Calu3 (cell line): Measurements from ENCODE around the gene MACROD2. TPM values are rescaled to one million over a fixed set of nuclear protein-coding genes. Genes with fewer than 3 reads are reported as not detected.

Experiments
- BruUV-seq: library from RNA; stranded (reverse); fragments of 400-500 nt; replicated peaks from 2 replicates; lab custom pipeline; 2021; lab: Mats Ljungman, UMichigan
- CTCF ChIA-PET: fragments of 300-600 bp; sonication (Branson Sonifier 250); formaldehyde crosslinking; loops from one replicate; lab custom pipeline; 2022; ENCODE audit warnings: antibody characterized with exemption; lab: Charles Lee
- DNase-seq: peaks from one replicate; pipeline ENCODE4 v3.0.0; 2022
- H3K27ac Mint-ChIP-seq: one replicate; pipeline ENCODE4 v1.8.0; 2022; ENCODE audit warnings: mixed read lengths; ENCODE audit not compliant: unreplicated experiment
- H3K27me3 Mint-ChIP-seq: one replicate; pipeline ENCODE4 v1.8.0; 2022; ENCODE audit warnings: mixed read lengths; ENCODE audit not compliant: unreplicated experiment
- H3K36me3 Mint-ChIP-seq: one replicate; pipeline ENCODE4 v1.8.0; 2022; ENCODE audit warnings: mild to moderate bottlenecking, moderate library complexity, mixed read lengths; ENCODE audit not compliant: insufficient read depth, unreplicated experiment
- H3K4me1 Mint-ChIP-seq: one replicate; pipeline ENCODE4 v1.8.0; 2022; ENCODE audit warnings: mild to moderate bottlenecking, low read depth, mixed read lengths; ENCODE audit not compliant: unreplicated experiment
- H3K4me3 Mint-ChIP-seq: one replicate; pipeline ENCODE4 v1.8.0; 2022; ENCODE audit warnings: mild to moderate bottlenecking, low read depth, moderate library complexity, mixed read lengths; ENCODE audit not compliant: unreplicated experiment
- H3K9me3 Mint-ChIP-seq: one replicate; pipeline ENCODE4 v1.8.0; 2022; ENCODE audit warnings: low read depth, mixed read lengths; ENCODE audit not compliant: unreplicated experiment
- CTCF ChIP-seq: fragments of 200-600 bp; IDR thresholded peaks from one replicate; pipeline ENCODE4 v1.8.0; 2022; ENCODE audit warnings: antibody characterized with exemption; ENCODE audit not compliant: unreplicated experiment
- intact Hi-C: fragments of 100-400 bp; cut with micrococcal nuclease; formaldehyde crosslinking; loops from one replicate; pipeline ENCODE4 v1.10.0; 2022; ENCODE audit not compliant: unreplicated experiment
- total RNA-seq: library from RNA; stranded (reverse); gene quantifications from 2 replicates; pipeline ENCODE4 v1.2.3, GENCODE V29; 2022

The MACROD2 gene
- total RNA-seq, 1 experiment from 2014 or later = 29.4 TPM

- H3K4me1 Mint-ChIP-seq = peaks cover 10% of the 10 kb centered on the region
- H3K27me3 Mint-ChIP-seq = no peaks in the 10 kb centered on the region
- CTCF ChIA-PET = no interaction called here
- no peak overlapping the region for H3K27ac Mint-ChIP-seq
- BruUV-seq = no TSS peak
- no peak for TF ChIP-seq CTCF
- peak; percentile 2 for DNase-seq
- H3K36me3 Mint-ChIP-seq = no peaks in the 10 kb centered on the region
- intact Hi-C loops = no loop called here
- no peaks in the 10 kb centered on the region for H3K9me3 Mint-ChIP-seq
- H3K4me3 Mint-ChIP-seq = no peak overlapping the region
Measured at GRCh38 chr20:15818651-15819071, 1823.3 kb downstream of the MACROD2 start.

GRCh38 chr20:15823718-15824117 is 1828.4 kb downstream of the MACROD2 start:
- no peak for DNase-seq

GRCh38 chr20:15827628-15828027 is 1832.3 kb downstream of the MACROD2 start:
- no peak for TF ChIP-seq CTCF
- no peaks in the 10 kb centered on the region for H3K27me3 Mint-ChIP-seq
- no TSS peak for BruUV-seq
- H3K36me3 Mint-ChIP-seq = no peaks in the 10 kb centered on the region
- CTCF ChIA-PET = no interaction called here
- intact Hi-C loops = no loop called here
- DNase-seq = no peak
- H3K4me3 Mint-ChIP-seq = no peak overlapping the region
- no peaks in the 10 kb centered on the region for H3K4me1 Mint-ChIP-seq
- H3K9me3 Mint-ChIP-seq = no peaks in the 10 kb centered on the region
- no peak overlapping the region for H3K27ac Mint-ChIP-seq

More at GRCh38 chr20:15823718-15824117, 1828.4 kb downstream of the MACROD2 start:
- no peaks in the 10 kb centered on the region for H3K4me1 Mint-ChIP-seq
- no peak overlapping the region for H3K4me3 Mint-ChIP-seq
- no TSS peak for BruUV-seq
- H3K27ac Mint-ChIP-seq = no peak overlapping the region
- H3K36me3 Mint-ChIP-seq = no peaks in the 10 kb centered on the region
- no peaks in the 10 kb centered on the region for H3K9me3 Mint-ChIP-seq
- intact Hi-C loops = no loop called here
- CTCF ChIA-PET = no interaction called here
- no peaks in the 10 kb centered on the region for H3K27me3 Mint-ChIP-seq
- no peak for TF ChIP-seq CTCF

- Mint-ChIP-seq H3K4me1 (no peaks in the 10 kb centered on the region), H3K9me3 (no peaks in the 10 kb centered on the region), H3K36me3 (no peaks in the 10 kb centered on the region), H3K27me3 (no peaks in the 10 kb centered on the region), H3K4me3 (no peak overlapping the region), H3K27ac (no peak overlapping the region)
- DNase-seq = no peak
- intact Hi-C loops = no loop called here
- CTCF ChIA-PET = no interaction called here
- BruUV-seq = no TSS peak
- TF ChIP-seq CTCF = no peak
Measured at GRCh38 chr20:15831201-15831600, 1835.9 kb downstream of the MACROD2 start.
